ENCODE results near the gene PDE6B. TPM values are rescaled to one million over a fixed set of nuclear protein-coding genes. Genes with fewer than 3 reads are reported as not detected.
A peak's percentile ranks its signal among the peaks of the same experiment; 100 is the strongest.

PDE6B gene
- total and polyA plus RNA-seq, 2 donors, result 7.7 to 22.5 TPM

DNA sequence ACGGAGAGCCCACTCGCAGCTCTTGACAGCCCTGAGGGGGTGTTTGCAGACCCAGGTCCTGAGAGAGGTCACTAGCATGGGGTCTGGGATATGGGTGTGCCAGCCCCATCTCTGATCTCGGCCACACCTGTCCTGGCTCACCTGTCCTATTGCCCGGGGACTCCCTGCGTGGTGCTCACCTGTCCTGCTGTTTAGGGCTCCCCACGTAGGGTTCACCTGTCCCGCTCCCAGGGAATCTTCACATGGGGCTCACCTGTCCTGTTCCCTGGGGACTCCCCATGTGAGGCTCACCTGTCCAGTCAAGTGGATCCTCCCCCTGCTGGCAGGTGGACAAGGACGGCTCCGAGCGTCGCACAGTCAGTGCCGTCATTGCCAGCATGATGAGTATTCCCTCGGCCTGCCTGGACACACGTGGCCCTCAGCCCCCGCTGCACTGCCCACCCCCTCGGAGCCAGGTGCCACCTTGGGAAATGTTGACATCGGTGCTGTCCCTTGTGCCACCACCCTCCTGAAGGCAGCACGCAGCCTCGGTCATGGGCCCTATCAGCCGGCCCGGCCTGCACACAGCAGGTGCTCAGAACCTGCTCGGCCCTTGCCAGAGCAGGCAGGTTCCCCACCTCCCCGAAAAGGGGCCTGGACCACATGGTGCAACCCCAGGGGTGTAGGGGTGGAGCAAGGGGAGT, 57.3 kb downstream of the PDE6B start:
- no peak overlapping the region for H3K4me3 ChIP-seq (ENCODE audit: low read length in 2 of 2)
- H3K9me3 ChIP-seq (ENCODE audit: control insufficient read depth in 2 of 2, insufficient read depth in 1 of 2, low read length in 1 of 2), result no peaks in the 10 kb centered on the region
- H3K27me3 ChIP-seq (ENCODE audit: control insufficient read depth in 2 of 2, insufficient read depth in 1 of 2, low read length in 1 of 2), result peaks cover 3 to 30% of the 10 kb centered on the region in 2 donors
- H3K36me3 ChIP-seq (ENCODE audit: control insufficient read depth in 2 of 2, insufficient read depth in 2 of 2, low read length in 1 of 2), result no peaks in the 10 kb centered on the region
- peaks cover 3 to 9% of the 10 kb centered on the region in 2 donors for H3K4me1 ChIP-seq (ENCODE audit: control insufficient read depth in 2 of 2, insufficient read depth in 2 of 2, low read length in 2 of 2)
- H3K27ac ChIP-seq (ENCODE audit: low read depth in 1 of 2, low read length in 1 of 2), result no peak overlapping the region
- DNase-seq (ENCODE audit: low read depth in 6 of 9, low spot score in 9 of 9), result no peak
- 95% methylated on average over 23 of the region's 23 CpGs for WGBS

DNA sequence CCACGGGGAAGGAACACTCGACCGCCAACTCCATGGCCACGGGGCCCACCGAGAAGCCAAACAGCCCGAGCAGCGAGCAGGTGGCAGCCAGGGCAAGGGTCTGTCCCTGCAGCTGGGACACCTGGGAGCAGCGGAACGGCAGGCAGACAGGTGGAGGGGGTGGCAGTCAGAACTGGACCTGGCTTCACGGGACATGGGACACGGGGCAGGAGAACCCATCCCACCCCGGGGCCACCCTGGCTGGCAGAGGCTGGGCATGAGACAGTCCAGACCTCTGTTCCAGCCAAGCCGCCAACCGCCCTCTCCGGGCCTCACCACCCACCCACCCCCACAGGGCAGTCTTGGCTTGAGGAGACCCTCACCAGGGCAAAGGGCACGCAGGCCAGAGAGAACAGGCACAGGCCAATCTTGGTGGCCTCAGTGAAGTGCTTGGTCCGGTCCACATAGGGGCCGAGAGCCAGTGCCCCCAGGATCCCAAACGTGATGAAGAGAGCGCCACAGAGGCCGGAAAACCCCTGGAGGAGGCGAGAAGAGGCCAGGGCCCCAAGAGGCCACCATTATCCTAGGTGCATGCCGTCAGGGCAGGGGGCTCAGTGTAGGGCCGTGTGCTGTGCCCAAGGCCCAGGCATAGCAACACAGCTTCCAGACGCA, 58.0 kb downstream of the PDE6B start:
- Histone ChIP-seq H3K27ac (ENCODE audit: low read depth in 1 of 2, low read length in 1 of 2) (no peak overlapping the region), H3K4me3 (ENCODE audit: low read length in 2 of 2) (no peak overlapping the region), H3K27me3 (ENCODE audit: control insufficient read depth in 2 of 2, insufficient read depth in 1 of 2, low read length in 1 of 2) (peaks cover 10 to 38% of the 10 kb centered on the region in 2 donors), H3K36me3 (ENCODE audit: control insufficient read depth in 2 of 2, insufficient read depth in 2 of 2, low read length in 1 of 2) (no peaks in the 10 kb centered on the region), H3K9me3 (ENCODE audit: control insufficient read depth in 2 of 2, insufficient read depth in 1 of 2, low read length in 1 of 2) (peaks cover 0 to 2% of the 10 kb centered on the region in 2 donors), H3K4me1 (ENCODE audit: control insufficient read depth in 2 of 2, insufficient read depth in 2 of 2, low read length in 2 of 2) (peaks cover 3 to 9% of the 10 kb centered on the region in 2 donors)
- DNase-seq (ENCODE audit: low read depth in 6 of 9, low spot score in 9 of 9), result no peak
- 80% methylated on average over 25 of the region's 25 CpGs for WGBS

DNA sequence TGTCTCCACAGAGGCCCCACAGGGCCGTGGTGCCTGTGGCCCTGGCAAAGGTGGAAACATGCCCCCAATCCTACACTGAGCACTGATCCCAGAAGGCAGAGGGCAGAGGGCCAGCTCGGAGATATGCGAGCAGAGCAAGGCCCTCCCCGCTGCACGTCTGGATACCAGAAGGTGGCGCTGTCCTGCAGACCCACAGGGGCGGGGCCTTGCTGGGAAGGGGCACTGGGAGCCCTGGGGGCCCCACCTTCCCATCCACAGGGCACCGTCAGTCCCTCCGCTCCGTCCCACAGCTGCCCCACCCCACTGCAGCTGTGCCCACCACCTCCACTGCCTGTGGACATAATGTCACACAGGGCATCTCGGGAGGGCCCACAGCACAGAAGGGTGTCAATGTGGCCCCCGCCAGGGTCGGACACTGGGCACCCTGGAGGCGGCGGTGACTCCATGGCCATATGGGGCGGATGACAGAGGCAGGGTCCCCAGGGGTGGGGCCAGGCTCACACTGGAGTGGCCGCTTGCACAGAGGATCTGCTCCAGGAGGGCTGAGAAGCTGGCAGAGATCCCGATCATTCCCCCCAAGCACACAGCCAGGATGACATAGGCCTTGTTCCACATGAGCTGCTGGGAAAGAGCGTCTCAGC, 58.7 kb downstream of the PDE6B start:
- H3K4me3 ChIP-seq (ENCODE audit: low read length in 2 of 2), result no peak overlapping the region
- H3K4me1 ChIP-seq (ENCODE audit: control insufficient read depth in 2 of 2, insufficient read depth in 2 of 2, low read length in 2 of 2), result peaks cover 3 to 12% of the 10 kb centered on the region in 2 donors
- H3K27me3 ChIP-seq (ENCODE audit: control insufficient read depth in 2 of 2, insufficient read depth in 1 of 2, low read length in 1 of 2), result peaks cover 13 to 39% of the 10 kb centered on the region in 2 donors
- peaks cover 0 to 2% of the 10 kb centered on the region in 2 donors for H3K9me3 ChIP-seq (ENCODE audit: control insufficient read depth in 2 of 2, insufficient read depth in 1 of 2, low read length in 1 of 2)
- WGBS, result 66% methylated on average over 19 of the region's 19 CpGs
- peak in 1 of 9 donors; percentile 44 for DNase-seq (ENCODE audit: low read depth in 6 of 9, low spot score in 9 of 9)
- H3K27ac ChIP-seq (ENCODE audit: low read depth in 1 of 2, low read length in 1 of 2), result no peak overlapping the region
- no peaks in the 10 kb centered on the region for H3K36me3 ChIP-seq (ENCODE audit: control insufficient read depth in 2 of 2, insufficient read depth in 2 of 2, low read length in 1 of 2)

DNA sequence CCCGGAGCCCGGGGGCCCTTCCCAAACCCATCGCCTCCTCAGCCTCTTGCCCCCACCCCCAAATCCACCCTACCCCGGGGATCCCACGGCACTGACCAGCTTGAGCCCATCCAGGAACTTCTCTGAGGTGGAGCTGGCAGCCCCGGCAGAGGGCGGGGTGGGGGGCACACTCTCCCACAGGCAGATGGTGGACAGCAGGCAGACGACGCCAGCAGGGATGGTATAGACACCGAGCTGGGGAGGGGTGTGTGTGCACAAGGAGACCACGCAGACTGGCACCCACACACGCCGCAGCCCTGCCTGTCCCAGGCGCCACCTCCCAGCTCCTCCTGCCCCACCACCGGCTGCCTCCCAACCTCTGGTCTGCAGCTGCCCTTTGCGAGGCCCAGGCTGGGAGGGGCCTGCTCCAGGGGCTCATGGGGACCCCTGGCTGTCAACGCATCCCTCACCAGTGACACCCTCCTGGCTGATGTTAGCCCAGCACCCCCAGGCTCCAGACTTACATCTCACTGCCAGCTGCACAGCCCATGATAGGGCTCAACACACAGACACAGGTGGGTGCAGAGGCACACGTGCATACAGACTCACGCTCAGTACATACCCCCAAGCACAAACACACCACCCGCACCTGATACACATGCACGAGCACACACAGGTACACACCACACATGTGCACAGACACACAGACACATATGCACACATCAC, 59.4 kb downstream of the PDE6B start:
- peaks cover 0 to 2% of the 10 kb centered on the region in 2 donors for H3K9me3 ChIP-seq (ENCODE audit: control insufficient read depth in 2 of 2, insufficient read depth in 1 of 2, low read length in 1 of 2)
- no peak overlapping the region for H3K4me3 ChIP-seq (ENCODE audit: low read length in 2 of 2)
- H3K4me1 ChIP-seq (ENCODE audit: control insufficient read depth in 2 of 2, insufficient read depth in 2 of 2, low read length in 2 of 2), result peaks cover 3 to 12% of the 10 kb centered on the region in 2 donors
- H3K27me3 ChIP-seq (ENCODE audit: control insufficient read depth in 2 of 2, insufficient read depth in 1 of 2, low read length in 1 of 2), result peaks cover 19 to 39% of the 10 kb centered on the region in 2 donors
- 94% methylated on average over 21 of the region's 21 CpGs for WGBS
- H3K27ac ChIP-seq (ENCODE audit: low read depth in 1 of 2, low read length in 1 of 2), result no peak overlapping the region
- no peak for DNase-seq (ENCODE audit: low read depth in 6 of 9, low spot score in 9 of 9)
- no peaks in the 10 kb centered on the region for H3K36me3 ChIP-seq (ENCODE audit: control insufficient read depth in 2 of 2, insufficient read depth in 2 of 2, low read length in 1 of 2)

DNA sequence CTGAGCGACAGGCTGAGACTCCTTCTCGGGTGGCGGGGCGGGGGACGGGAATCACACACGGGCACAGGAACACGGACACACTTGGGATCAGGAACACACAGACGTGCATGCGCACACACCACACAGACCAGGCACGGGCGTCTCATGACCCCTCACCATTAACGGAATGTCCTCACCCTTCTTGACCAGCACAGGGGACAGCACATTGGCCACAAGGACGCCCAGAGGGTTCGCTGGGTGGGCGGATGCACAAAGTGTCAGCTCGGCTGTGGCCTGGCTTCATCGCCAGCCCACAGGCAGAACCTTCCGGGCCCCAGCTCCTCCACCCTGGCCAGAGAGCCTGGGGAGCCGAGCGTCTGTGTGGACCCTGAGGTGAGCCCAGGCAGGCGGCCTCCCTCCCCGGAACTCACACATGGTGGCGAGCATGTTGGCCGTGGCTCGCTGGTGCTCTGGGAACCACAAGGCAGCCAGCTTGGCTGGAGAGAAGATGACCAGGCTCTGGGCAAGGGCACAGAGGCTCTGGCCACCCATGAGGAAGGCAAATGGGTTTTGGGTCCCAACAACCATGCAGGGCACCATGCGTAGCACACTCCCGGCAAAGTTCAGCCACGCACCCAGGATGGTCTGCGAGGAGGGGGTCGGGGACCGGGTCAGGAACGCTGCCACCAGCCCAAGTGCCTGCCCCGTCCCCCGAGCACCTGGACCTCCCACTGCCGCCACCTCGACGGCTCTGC, 60.5 kb downstream of the PDE6B start:
- H3K27me3 ChIP-seq (ENCODE audit: control insufficient read depth in 2 of 2, insufficient read depth in 1 of 2, low read length in 1 of 2), result peaks cover 18 to 33% of the 10 kb centered on the region in 2 donors
- no peaks in the 10 kb centered on the region for H3K36me3 ChIP-seq (ENCODE audit: control insufficient read depth in 2 of 2, insufficient read depth in 2 of 2, low read length in 1 of 2)
- H3K4me3 ChIP-seq (ENCODE audit: low read length in 2 of 2), result no peak overlapping the region
- peaks cover 3 to 12% of the 10 kb centered on the region in 2 donors for H3K4me1 ChIP-seq (ENCODE audit: control insufficient read depth in 2 of 2, insufficient read depth in 2 of 2, low read length in 2 of 2)
- DNase-seq (ENCODE audit: low read depth in 6 of 9, low spot score in 9 of 9), result no peak
- H3K9me3 ChIP-seq (ENCODE audit: control insufficient read depth in 2 of 2, insufficient read depth in 1 of 2, low read length in 1 of 2), result peaks cover 0 to 2% of the 10 kb centered on the region in 2 donors
- H3K27ac ChIP-seq (ENCODE audit: low read depth in 1 of 2, low read length in 1 of 2), result no peak overlapping the region
- 97% methylated on average over 37 of the region's 37 CpGs for WGBS

DNA sequence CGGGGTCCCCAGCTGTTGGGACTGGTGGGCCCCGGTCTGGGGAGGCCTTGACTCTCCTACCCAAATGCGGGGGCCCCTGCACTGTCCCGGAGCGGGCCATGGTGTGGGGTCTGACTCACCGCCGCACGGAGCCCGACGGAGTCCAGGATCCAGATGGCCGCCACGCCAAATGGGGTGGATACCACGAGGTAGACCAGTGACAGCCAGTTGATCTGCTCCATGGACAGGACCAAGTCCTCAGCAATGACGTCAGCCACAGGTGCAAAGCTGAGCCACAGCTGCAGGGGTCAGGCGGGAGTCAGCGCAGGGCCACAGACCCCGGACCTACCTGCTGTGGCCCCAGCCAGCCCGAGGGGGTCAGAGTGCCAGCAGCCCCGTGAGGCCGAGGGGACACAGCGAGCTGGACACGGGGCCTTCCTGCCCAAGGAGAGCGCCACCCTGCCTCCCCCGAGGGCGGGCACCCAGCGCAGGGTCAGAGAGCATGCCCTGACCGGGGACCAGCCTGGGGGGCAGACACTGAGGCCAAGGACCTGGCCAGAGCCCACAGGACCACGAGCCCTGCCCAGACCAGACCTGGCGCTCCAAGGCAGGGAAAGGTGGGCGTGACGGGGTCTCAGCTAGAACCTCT, 61.2 kb downstream of the PDE6B start:
- no peak overlapping the region for H3K4me3 ChIP-seq (ENCODE audit: low read length in 2 of 2)
- peaks cover 0 to 12% of the 10 kb centered on the region in 2 donors for H3K4me1 ChIP-seq (ENCODE audit: control insufficient read depth in 2 of 2, insufficient read depth in 2 of 2, low read length in 2 of 2)
- no peaks in the 10 kb centered on the region for H3K36me3 ChIP-seq (ENCODE audit: control insufficient read depth in 2 of 2, insufficient read depth in 2 of 2, low read length in 1 of 2)
- WGBS, result 95% methylated on average over 31 of the region's 31 CpGs
- H3K27me3 ChIP-seq (ENCODE audit: control insufficient read depth in 2 of 2, insufficient read depth in 1 of 2, low read length in 1 of 2), result peaks cover 18 to 29% of the 10 kb centered on the region in 2 donors
- peaks cover 0 to 2% of the 10 kb centered on the region in 2 donors for H3K9me3 ChIP-seq (ENCODE audit: control insufficient read depth in 2 of 2, insufficient read depth in 1 of 2, low read length in 1 of 2)
- no peak for DNase-seq (ENCODE audit: low read depth in 6 of 9, low spot score in 9 of 9)
- no peak overlapping the region for H3K27ac ChIP-seq (ENCODE audit: low read depth in 1 of 2, low read length in 1 of 2)

DNA sequence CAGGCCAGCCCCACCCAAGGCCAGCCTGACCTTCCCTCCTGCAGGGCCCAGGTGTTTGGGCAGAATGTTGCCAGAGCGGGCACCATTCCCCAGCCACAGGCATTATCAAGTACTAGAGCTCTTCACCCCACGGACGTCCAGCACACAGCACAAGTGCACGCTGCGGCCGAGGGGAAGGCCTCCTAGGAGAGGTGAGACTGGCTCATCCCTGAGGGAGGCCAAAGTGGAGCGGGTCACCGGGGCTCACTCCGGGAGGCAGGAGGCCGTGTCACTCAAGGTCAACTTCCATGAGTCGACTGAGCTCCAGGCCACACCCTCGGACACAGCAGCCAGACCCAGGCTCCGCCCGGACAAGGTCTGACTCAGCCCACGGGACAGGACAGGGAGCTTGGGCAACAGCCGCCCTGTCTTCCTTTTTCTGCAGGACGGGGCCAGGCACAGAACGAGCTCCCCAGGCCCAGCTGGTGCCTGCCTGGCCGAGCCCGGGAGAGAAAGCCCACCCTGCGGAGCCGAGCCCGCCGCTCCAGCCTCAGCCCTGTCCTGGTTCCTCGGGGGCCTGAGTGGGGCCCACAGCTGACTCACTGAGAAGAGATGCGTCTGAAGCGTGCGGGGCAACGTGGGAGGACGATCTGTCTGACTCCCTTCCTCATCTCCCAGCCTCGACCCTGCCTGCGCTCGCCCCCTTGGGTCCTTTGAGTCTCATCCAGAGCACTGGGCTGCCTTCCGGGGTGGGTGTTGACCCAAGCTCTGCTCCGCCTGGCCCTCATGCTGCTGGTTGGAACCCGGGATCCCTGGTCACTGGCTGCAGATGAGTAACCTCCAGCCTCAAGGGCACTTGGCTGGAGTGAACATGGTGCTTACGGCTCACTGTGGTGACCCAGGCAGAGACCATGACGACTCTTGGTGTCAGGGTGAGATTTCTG, 61.9 kb downstream of the PDE6B start:
- Histone ChIP-seq H3K27ac (ENCODE audit: low read depth in 1 of 2, low read length in 1 of 2) (no peak overlapping the region), H3K4me3 (ENCODE audit: low read length in 2 of 2) (no peak overlapping the region), H3K36me3 (ENCODE audit: control insufficient read depth in 2 of 2, insufficient read depth in 2 of 2, low read length in 1 of 2) (no peaks in the 10 kb centered on the region), H3K9me3 (ENCODE audit: control insufficient read depth in 2 of 2, insufficient read depth in 1 of 2, low read length in 1 of 2) (peaks cover 0 to 2% of the 10 kb centered on the region in 2 donors), H3K27me3 (ENCODE audit: control insufficient read depth in 2 of 2, insufficient read depth in 1 of 2, low read length in 1 of 2) (peaks cover 18 to 29% of the 10 kb centered on the region in 2 donors), H3K4me1 (ENCODE audit: control insufficient read depth in 2 of 2, insufficient read depth in 2 of 2, low read length in 2 of 2) (peaks cover 0 to 12% of the 10 kb centered on the region in 2 donors)
- DNase-seq (ENCODE audit: low read depth in 6 of 9, low spot score in 9 of 9), result no peak
- WGBS, result 96% methylated on average over 38 of the region's 38 CpGs

All from thymus (tissue), 11 donors.